ENCODE data around the gene GOLGA6B. TPM values are rescaled to one million over a fixed set of nuclear protein-coding genes. Genes with fewer than 3 reads are reported as not detected.

Gene GOLGA6B
- total and polyA plus RNA-seq, 2 of the 13 experiments (the other 11 are each of a cell fraction or from before 2014, with no cell fraction given), result 0.04 TPM; not detected in 1

- TF ChIP-seq FUBP1 (CRISPR knock-in tag; IDR thresholded peaks at IDR 0.05; ENCODE audit: borderline replicate concordance), result no peak
- TF ChIP-seq ARID2 (CRISPR knock-in tag; IDR thresholded peaks at IDR 0.05; ENCODE audit: borderline replicate concordance), result no peak
- no peak for TF ChIP-seq STAG1 (CRISPR knock-in tag; IDR thresholded peaks at IDR 0.05)
- TF ChIP-seq ZFP36 (IDR thresholded peaks at IDR 0.05; ENCODE audit: borderline replicate concordance, low read depth, low read length, partially characterized antibody), result no peak
- TF ChIP-seq GFI1 (CRISPR knock-in tag; IDR thresholded peaks at IDR 0.05; ENCODE audit: borderline replicate concordance), result no peak
These were observed 17.0 kb downstream of the GOLGA6B start (continued) for GRCh38 chr15:72671525-72671924.

DNA sequence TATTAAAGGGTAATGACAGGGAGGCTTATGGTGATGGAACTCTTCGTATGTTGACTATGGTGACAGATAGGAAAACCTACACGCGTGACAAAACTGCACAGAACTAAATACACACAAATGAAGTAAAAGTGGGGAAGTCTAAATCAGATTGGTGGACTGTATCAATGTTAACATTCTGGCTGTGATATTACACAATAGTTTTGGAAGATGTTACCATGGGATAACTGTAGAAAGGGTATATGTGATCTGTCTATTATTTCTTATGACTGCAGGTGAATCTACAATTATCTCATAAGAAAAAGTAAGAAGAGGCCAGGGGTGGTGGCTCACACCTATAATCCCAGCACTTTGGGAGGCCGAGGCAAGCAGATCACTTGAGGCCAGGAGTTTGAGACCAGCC lies 22.3 kb downstream of the GOLGA6B start:
- H3K9ac ChIP-seq (ENCODE audit: insufficient read depth, low read depth, low read length), result no peak overlapping the region
- ChIA-PET CTCF (ENCODE audit: low intra/inter-chr PET ratio, low total read pairs) (no interaction called here), POLR2A (no interaction called here)
- intact Hi-C loops (cut with micrococcal nuclease; ENCODE audit: unreplicated experiment) (no loop called here), in situ Hi-C loops (cut with HindIII; ENCODE audit: extremely low pct_ligation_motif_present, low pct_unique_long_range_greater_than_20kb) (no loop called here)
- H3K9me3 ChIP-seq (ENCODE audit: low read length), result no peaks in the 10 kb centered on the region
- no peaks in the 10 kb centered on the region for H4K20me1 ChIP-seq (ENCODE audit: insufficient read depth, low read length)
- FAIRE-seq (no peak), DNase-seq (ENCODE audit: low spot score) (no peak), ATAC-seq (no peak)
- 55% methylated on average over 4 of the region's 4 CpGs for WGBS (ENCODE audit: low lambda C conversion rate)
- no peak overlapping the region for H3K27ac ChIP-seq (ENCODE audit: extremely low read length, insufficient read depth, low read length)
- H3K27me3 ChIP-seq (ENCODE audit: control insufficient read depth in 1 of 2, insufficient read depth in 2 of 2, low read length in 2 of 2), result peaks cover 0 to 13% of the 10 kb centered on the region in 2 experiments; a peak in 3 of 5 replicates
- H3K4me1 ChIP-seq (ENCODE audit: insufficient read depth, low read length), result no peaks in the 10 kb centered on the region
- H3K36me3 ChIP-seq (replicated peaks in 1 of 2; ENCODE audit: control insufficient read depth in 1 of 2, insufficient read depth in 2 of 2, low read length in 2 of 2), result no peaks in the 10 kb centered on the region
- TF ChIP-seq CEBPB (IDR thresholded peaks at IDR 0.05; ENCODE audit: borderline replicate concordance, low read depth, low read length), result peak; percentile 46
- TF ChIP-seq DR1 (CRISPR knock-in tag; IDR thresholded peaks at IDR 0.05), result no peak
- no TSS peak for BruUV-seq (replicated peaks)
- H3K79me2 ChIP-seq (ENCODE audit: insufficient read depth, low read length), result no peaks in the 10 kb centered on the region
- no peak overlapping the region for H3K4me2 ChIP-seq (ENCODE audit: low read depth, low read length)
- no peak overlapping the region for H2AFZ ChIP-seq (ENCODE audit: low read length)
- no peak overlapping the region for H3K4me3 ChIP-seq (replicated peaks in 1 of 3; ENCODE audit: insufficient read depth in 1 of 3, low read depth in 2 of 3, low read length in 3 of 3)

Measured in HepG2 (cell line).